Activated naive CD4-positive, alpha-beta T cell treated with anti-CD3 and anti-CD28 coated beads, Interleukin-2, amount 50 U/mL, for 72 hours (primary cell): Measurements from ENCODE around the gene SLC13A3. TPM values are rescaled to one million over a fixed set of nuclear protein-coding genes. Genes with fewer than 3 reads are reported as not detected.

ENCODE experiments used
- ATAC-seq, 2 donors: fragments of 150-1000 bp; cut with Tn5 transposase; 2 replicates each; pipeline ENCODE4 v1.10.0; 2021; ENCODE audit warnings: mild to moderate bottlenecking in 2 of 2, moderate library complexity in 2 of 2
- DNase-seq, 2 donors: peaks; one replicate each; pipeline ENCODE4 v3.0.0; 2021 to 2022; ENCODE audit warnings: low spot score in 2 of 2
- H3K27ac Mint-ChIP-seq, 2 donors: one replicate each; pipeline ENCODE4 v1.8.0; 2022; ENCODE audit warnings: mild to moderate bottlenecking in 2 of 2, mixed read lengths in 2 of 2
- H3K36me3 Mint-ChIP-seq, 2 donors: one replicate each; pipeline ENCODE4 v1.8.0; 2022; ENCODE audit warnings: mixed read lengths in 2 of 2
- H3K9me3 Mint-ChIP-seq, 2 donors: one replicate each; pipeline ENCODE4 v1.8.0; 2022; ENCODE audit warnings: mixed read lengths in 2 of 2
- total RNA-seq, 2 donors: library from RNA; stranded (reverse); gene quantifications; one replicate each; pipeline ENCODE4 v1.2.3, GENCODE V29; 2022

Gene SLC13A3
- total RNA-seq, 2 donors from 2014 or later = not detected

DNA sequence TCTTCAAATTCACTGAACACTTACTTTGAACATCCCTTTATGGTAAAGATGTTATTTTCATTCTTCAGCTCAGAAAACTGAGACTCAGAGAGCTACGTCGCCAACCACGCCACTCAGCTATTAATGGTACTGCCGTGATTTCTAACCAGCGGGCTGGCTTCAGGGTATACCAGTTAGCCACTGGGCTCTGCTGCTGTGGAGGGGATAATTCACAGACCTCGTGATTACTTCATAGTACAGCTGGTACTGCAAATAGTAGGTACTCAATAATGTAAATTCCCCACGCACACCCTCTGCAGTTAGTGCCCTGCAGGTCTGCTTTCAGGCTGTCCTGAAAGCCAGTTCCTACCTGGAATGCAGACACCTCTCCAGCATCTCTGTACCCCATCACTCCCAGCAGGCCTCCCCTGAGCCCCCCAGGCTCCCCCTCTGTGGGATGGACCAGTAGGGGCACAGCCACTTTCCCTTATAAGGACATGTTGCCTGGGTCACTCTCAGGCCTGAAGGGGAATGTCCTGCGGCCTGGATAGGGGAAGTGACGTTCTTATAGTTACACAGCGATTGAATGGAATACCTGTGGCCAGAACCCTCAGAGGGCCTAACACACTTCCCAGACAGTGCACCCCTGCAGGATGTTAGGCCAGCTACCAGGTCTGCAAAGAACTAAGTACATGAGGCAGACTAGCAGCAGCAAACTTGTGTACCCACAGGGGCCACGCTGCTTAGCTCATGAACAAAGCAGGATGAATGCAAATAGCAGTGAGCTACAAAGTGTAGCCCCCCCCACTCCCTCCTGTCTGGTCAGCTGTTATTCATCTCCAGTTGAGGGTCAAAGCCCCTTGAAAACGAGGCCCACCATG, 99.5 kb downstream of the SLC13A3 start:
- Mint-ChIP-seq H3K27ac (no peak overlapping the region), H3K9me3 (no peaks in the 10 kb centered on the region), H3K36me3 (no peaks in the 10 kb centered on the region)
- no peak for ATAC-seq
- peak in 1 of 2 donors; percentile 18 for DNase-seq

DNA sequence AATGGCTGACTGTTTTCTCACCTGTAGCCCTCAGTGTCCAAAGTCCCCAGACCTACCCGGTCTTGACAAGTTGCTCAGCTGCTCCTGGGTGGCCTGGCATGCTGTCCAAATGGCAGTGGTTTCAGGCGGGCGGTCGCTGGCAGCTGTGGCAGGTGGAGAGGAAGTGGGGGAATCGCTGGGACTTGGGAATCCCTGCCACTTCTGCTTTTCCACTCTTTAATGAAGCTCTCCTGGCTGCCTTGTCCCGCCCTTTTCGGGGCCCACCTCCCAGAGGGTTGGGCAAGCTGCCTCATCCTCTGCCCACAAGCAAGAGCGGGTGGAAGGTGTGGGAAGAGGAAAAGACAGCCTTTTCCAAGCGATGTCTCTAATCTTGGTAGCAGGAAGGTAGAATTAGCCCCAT, 100.8 kb downstream of the SLC13A3 start, which contains the start of gene OCSTAMP:
Gene OCSTAMP (minus strand): TSS at position 194 of the 400 bp plus-strand sequence. CDS start 94 bp downstream, at position 100.
- Mint-ChIP-seq H3K9me3 (no peaks in the 10 kb centered on the region), H3K27ac (no peak within 1 kb of the TSS), H3K36me3 (no peaks in the 10 kb centered on the region)
- ATAC-seq (no peak), DNase-seq (peak in 1 of 2 donors; percentile 39)

GRCh38 chr20:46549188-46549972, 101.9 kb downstream of the SLC13A3 start:
- Mint-ChIP-seq H3K9me3 (no peaks in the 10 kb centered on the region), H3K36me3 (no peaks in the 10 kb centered on the region), H3K27ac (no peak overlapping the region)
- ATAC-seq (no peak), DNase-seq (no peak)

- no peaks in the 10 kb centered on the region for H3K36me3 Mint-ChIP-seq
- no peak overlapping the region for H3K27ac Mint-ChIP-seq
- no peaks in the 10 kb centered on the region for H3K9me3 Mint-ChIP-seq
- ATAC-seq (no peak), DNase-seq (no peak)
These were observed 102.6 kb downstream of the SLC13A3 start for GRCh38 chr20:46548688-46549087.

- Mint-ChIP-seq H3K9me3 (no peaks in the 10 kb centered on the region), H3K27ac (no peak overlapping the region), H3K36me3 (no peaks in the 10 kb centered on the region)
- ATAC-seq (no peak), DNase-seq (no peak)
These were observed 103.3 kb downstream of the SLC13A3 start for GRCh38 chr20:46547995-46548394.

DNA sequence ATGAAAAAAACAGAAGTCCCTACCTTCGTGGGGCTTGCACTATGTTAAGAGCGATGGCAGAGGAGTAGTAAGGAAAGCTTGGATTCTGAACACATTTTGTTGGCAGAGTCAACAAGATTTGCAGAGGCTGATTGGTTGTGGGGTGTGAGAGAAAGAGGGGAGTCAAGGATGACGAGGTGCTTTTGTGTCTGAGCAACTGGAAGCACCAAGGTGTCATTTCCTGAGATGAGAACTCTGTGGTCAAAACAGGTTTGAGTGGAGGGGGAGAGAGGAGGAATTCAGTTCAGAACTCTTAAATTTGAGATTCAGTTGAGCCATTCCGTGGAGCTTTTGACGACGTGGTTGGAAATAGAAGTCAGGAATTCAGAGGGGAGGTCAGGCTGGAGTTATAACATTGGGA, 104.3 kb downstream of the SLC13A3 start:
- H3K27ac Mint-ChIP-seq = no peak overlapping the region
- ATAC-seq = peak in 1 of 2 donors; percentile 34
- H3K9me3 Mint-ChIP-seq = no peaks in the 10 kb centered on the region
- DNase-seq = peak in 1 of 2 donors; percentile 9
- no peaks in the 10 kb centered on the region for H3K36me3 Mint-ChIP-seq

GRCh38 chr20:46546298-46546697, 105.0 kb downstream of the SLC13A3 start:
- Mint-ChIP-seq H3K9me3 (no peaks in the 10 kb centered on the region), H3K27ac (no peak overlapping the region)

GRCh38 chr20:46545827-46546138, 105.5 kb downstream of the SLC13A3 start:
- Mint-ChIP-seq H3K27ac (peak overlapping the region in 1 of 2 donors; percentile 67), H3K36me3 (no peaks in the 10 kb centered on the region), H3K9me3 (no peaks in the 10 kb centered on the region)
- DNase-seq (no peak), ATAC-seq (no peak)

More at GRCh38 chr20:46546298-46546697, 105.0 kb downstream of the SLC13A3 start:
- DNase-seq = no peak
- ATAC-seq = no peak
- no peaks in the 10 kb centered on the region for H3K36me3 Mint-ChIP-seq

DNA sequence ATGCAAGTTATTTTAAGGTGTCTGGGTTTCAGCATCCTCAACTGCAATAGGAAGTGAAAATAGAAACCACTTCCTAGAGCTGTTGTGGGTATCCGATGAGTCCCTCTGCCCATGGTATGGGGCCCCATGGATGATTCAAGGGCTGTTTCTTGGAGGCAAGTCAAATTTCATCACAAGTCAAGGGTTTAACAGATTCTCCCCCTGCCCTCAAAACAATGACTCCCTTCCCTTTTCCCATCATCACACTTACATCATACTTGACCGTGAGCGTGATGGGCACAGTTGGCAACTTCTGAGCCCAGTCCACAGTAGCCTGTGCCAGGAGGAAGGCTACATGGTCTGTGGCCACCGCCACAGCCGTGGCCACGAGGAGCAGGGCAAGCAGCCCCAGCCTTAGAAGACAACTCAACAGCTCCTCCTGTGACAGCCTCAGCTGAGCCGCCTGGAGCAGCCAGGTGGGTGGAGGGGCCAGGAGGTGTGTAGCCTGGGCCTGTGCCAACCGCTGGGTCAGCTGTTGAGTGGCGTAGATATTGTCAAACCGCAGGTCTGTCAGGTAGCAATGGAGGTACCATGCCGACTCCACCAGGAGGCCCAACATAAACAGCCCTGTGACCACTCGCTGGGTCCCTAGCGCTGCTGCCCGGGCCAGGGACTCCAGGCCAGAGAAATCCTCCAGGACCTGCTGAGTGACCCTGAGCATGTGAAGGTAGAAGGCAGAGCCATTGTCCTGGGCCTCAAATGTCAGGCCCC, 106.0 kb downstream of the SLC13A3 start:
- ATAC-seq (peak; percentile 91 to 93), DNase-seq (peak; percentile 38 to 59)
- Mint-ChIP-seq H3K36me3 (no peaks in the 10 kb centered on the region), H3K9me3 (no peaks in the 10 kb centered on the region), H3K27ac (peak overlapping the region; percentile 67 to 91)

GRCh38 chr20:46544576-46544975, 106.7 kb downstream of the SLC13A3 start:
- Mint-ChIP-seq H3K9me3 (no peaks in the 10 kb centered on the region), H3K27ac (no peak overlapping the region), H3K36me3 (no peaks in the 10 kb centered on the region)
- ATAC-seq = no peak
- DNase-seq = no peak

GRCh38 chr20:46543959-46544358, 107.3 kb downstream of the SLC13A3 start:
- ATAC-seq (no peak), DNase-seq (no peak)
- Mint-ChIP-seq H3K9me3 (no peaks in the 10 kb centered on the region), H3K27ac (peak overlapping the region in 1 of 2 donors; percentile 67), H3K36me3 (no peaks in the 10 kb centered on the region)

GRCh38 chr20:46543033-46543432, 108.2 kb downstream of the SLC13A3 start:
- no peaks in the 10 kb centered on the region for H3K36me3 Mint-ChIP-seq
- DNase-seq (no peak), ATAC-seq (no peak)
- no peaks in the 10 kb centered on the region for H3K9me3 Mint-ChIP-seq
- H3K27ac Mint-ChIP-seq = no peak overlapping the region

GRCh38 chr20:46541229-46541935, 109.9 kb downstream of the SLC13A3 start:
- H3K27ac Mint-ChIP-seq = no peak overlapping the region
- ATAC-seq = no peak
- no peaks in the 10 kb centered on the region for H3K9me3 Mint-ChIP-seq
- no peaks in the 10 kb centered on the region for H3K36me3 Mint-ChIP-seq
- DNase-seq = no peak

DNA sequence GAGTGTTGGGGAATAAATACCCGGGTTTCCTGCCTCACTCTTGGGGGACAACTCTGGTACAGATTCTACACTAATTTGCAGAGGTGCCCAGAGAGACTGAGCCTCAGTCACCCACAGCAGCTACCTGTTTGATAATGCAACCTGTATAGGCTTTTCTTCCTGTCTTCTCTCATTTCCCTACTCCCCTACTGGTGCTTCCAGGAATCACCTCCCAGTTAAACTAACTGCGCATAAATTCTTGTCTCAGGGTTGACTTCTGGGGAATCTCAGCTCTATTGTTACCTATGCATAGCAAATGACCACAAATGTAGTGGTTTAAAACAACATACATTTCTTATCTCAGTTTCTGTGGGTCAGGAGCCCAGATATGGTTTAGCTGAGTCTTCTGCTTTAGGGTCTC, 112.1 kb downstream of the SLC13A3 start:
- Mint-ChIP-seq H3K9me3 (no peaks in the 10 kb centered on the region), H3K27ac (no peak overlapping the region), H3K36me3 (no peaks in the 10 kb centered on the region)
- ATAC-seq (no peak), DNase-seq (no peak)

- Mint-ChIP-seq H3K9me3 (no peaks in the 10 kb centered on the region), H3K27ac (no peak overlapping the region), H3K36me3 (no peaks in the 10 kb centered on the region)
- DNase-seq (no peak), ATAC-seq (no peak)
These were observed 120.6 kb downstream of the SLC13A3 start for GRCh38 chr20:46530640-46531039.

GRCh38 chr20:46523696-46524328, 127.4 kb downstream of the SLC13A3 start:
- Mint-ChIP-seq H3K27ac (no peak overlapping the region), H3K9me3 (no peaks in the 10 kb centered on the region), H3K36me3 (no peaks in the 10 kb centered on the region)
- ATAC-seq (no peak), DNase-seq (no peak)
